Liver (tissue), 9 donors: Measurements from ENCODE around the gene NCS1. TPM values are rescaled to one million over a fixed set of nuclear protein-coding genes. Genes with fewer than 3 reads are reported as not detected.

Source experiments
- DNase-seq: peaks from one replicate; pipeline ENCODE4 v3.0.0-alpha.2; 2017; ENCODE audit warnings: low spot score
- H3K27ac ChIP-seq, 2 donors: one replicate each; pipeline ENCODE4 v1.7.0; 2013; ENCODE audit warnings: inconsistent platforms in 2 of 2, low read length in 2 of 2, control low read depth in 1 of 2, low read depth in 1 of 2, mild to moderate bottlenecking in 1 of 2
- H3K27me3 ChIP-seq, 4 donors: one replicate each; pipeline versions ENCODE4 v1.6.1 to v1.7.0; 2013; ENCODE audit warnings: low read length in 3 of 4, inconsistent platforms in 1 of 4, mild to moderate bottlenecking in 1 of 4, moderate library complexity in 1 of 4; ENCODE audit not compliant: control insufficient read depth in 4 of 4, insufficient read depth in 4 of 4
- H3K36me3 ChIP-seq, 4 donors: one replicate each; pipeline versions ENCODE4 v1.6.1 to v1.7.0; 2013; ENCODE audit warnings: low read length in 3 of 4, mild to moderate bottlenecking in 3 of 4, low read depth in 1 of 4, moderate library complexity in 1 of 4; ENCODE audit not compliant: control insufficient read depth in 4 of 4, insufficient read depth in 3 of 4
- H3K4me1 ChIP-seq, 4 donors: one replicate each; pipeline versions ENCODE4 v1.6.1 to v1.7.0; 2013; ENCODE audit warnings: low read length in 3 of 4, mild to moderate bottlenecking in 3 of 4, moderate library complexity in 1 of 4; ENCODE audit not compliant: control insufficient read depth in 4 of 4, insufficient read depth in 4 of 4
- H3K4me3 ChIP-seq, 3 donors: one replicate each; pipeline versions ENCODE4 v1.6.1 to v1.7.0; 2013; ENCODE audit warnings: low read length in 3 of 3, control low read depth in 1 of 3, low read depth in 1 of 3, mild to moderate bottlenecking in 1 of 3
- H3K9ac ChIP-seq, 2 donors: one replicate each; pipeline ENCODE4 v1.7.0; 2013; ENCODE audit warnings: low read length in 2 of 2, mild to moderate bottlenecking in 2 of 2, moderate library complexity in 2 of 2, control low read depth in 1 of 2, low read depth in 1 of 2
- H3K9me3 ChIP-seq, 4 donors: one replicate each; pipeline versions ENCODE4 v1.6.1 to v1.7.0; 2013; ENCODE audit warnings: low read length in 3 of 4; ENCODE audit not compliant: control insufficient read depth in 4 of 4
- EGR1 ChIP-seq, 2 donors: IDR thresholded peaks; 2 replicates each; pipeline ENCODE4 v1.6.1; 2016 to 2018; ENCODE audit warnings: antibody characterized with exemption in 2 of 2, low read depth in 2 of 2
- FOXA1 ChIP-seq: IDR thresholded peaks from 2 replicates; pipeline ENCODE4 v1.6.1; 2016; ENCODE audit warnings: antibody characterized with exemption
- FOXA2 ChIP-seq: IDR thresholded peaks from 2 replicates; pipeline ENCODE4 v1.6.1; 2016; ENCODE audit warnings: antibody characterized with exemption
- GABPA ChIP-seq, 2 donors: IDR thresholded peaks in 1 of 2; conservative IDR thresholded peaks in 1 of 2; 2 replicates each; pipeline ENCODE4 v1.6.1; 2016; ENCODE audit warnings: antibody characterized with exemption in 2 of 2, mild to moderate bottlenecking in 1 of 2, moderate library complexity in 1 of 2
- HNF4A ChIP-seq, 2 donors: conservative IDR thresholded peaks; 2 replicates each; pipeline ENCODE4 v1.6.1; 2016; ENCODE audit warnings: antibody characterized with exemption in 2 of 2, mild to moderate bottlenecking in 2 of 2
- HNF4G ChIP-seq: IDR thresholded peaks from 2 replicates; pipeline ENCODE4 v1.6.1; 2016; ENCODE audit warnings: antibody characterized with exemption
- JUND ChIP-seq, 2 donors: IDR thresholded peaks; 2 replicates each; pipeline ENCODE4 v1.6.1; 2016; ENCODE audit warnings: antibody characterized with exemption in 2 of 2
- NR2F2 ChIP-seq: IDR thresholded peaks from 2 replicates; pipeline ENCODE4 v1.6.1; 2016; ENCODE audit warnings: antibody characterized with exemption
- RAD21 ChIP-seq, 2 donors: IDR thresholded peaks; 2 replicates each; pipeline ENCODE4 v1.6.1; 2016; ENCODE audit warnings: antibody characterized with exemption in 2 of 2, mild to moderate bottlenecking in 2 of 2
- SP1 ChIP-seq: IDR thresholded peaks from 2 replicates; pipeline ENCODE4 v1.6.1; 2018; ENCODE audit warnings: antibody characterized with exemption, mild to moderate bottlenecking
- TAF1 ChIP-seq: conservative IDR thresholded peaks from 2 replicates; pipeline ENCODE4 v1.6.1; 2016; ENCODE audit warnings: antibody characterized with exemption, mild to moderate bottlenecking
- YY1 ChIP-seq: IDR thresholded peaks from 2 replicates; pipeline ENCODE4 v1.6.1; 2016; ENCODE audit warnings: antibody characterized with exemption, mild to moderate bottlenecking
- WGBS: extraction: QIAGEN DNeasy Blood & Tissue Kit; methylation state at CpG from one replicate; pipeline ENCODE4 v1.1.7; 2013; 5-methylcytosine and 5-hydroxymethylcytosine counted together
- polyA plus RNA-seq, 2 donors: library from polyadenylated mRNA; stranded (reverse) in 1 of 2; unstranded in 1 of 2; fragments of 200-250 nt in 1 of 2; fragments of >200 nt in 1 of 2; fragmentation: Nextera tagmentation in 1 of 2; extraction: Ambion mirVana in 1 of 2; gene quantifications; one replicate each; pipeline versions ENCODE4 v1.2.1 to v1.2.3, GENCODE V29; 2013 to 2015
- total RNA-seq, 2 donors: library from RNA; depleted of rRNA; stranded (reverse); fragments of >200 nt; gene quantifications; one replicate each; pipeline ENCODE4 v1.2.3, GENCODE V29; 2014
- TF ChIP-seq, protein P1 (sequence below): IDR thresholded peaks from 2 replicates; pipeline ENCODE4 v1.6.1; 2016; ENCODE audit warnings: antibody characterized with exemption
- TF ChIP-seq, protein P2 (sequence below): IDR thresholded peaks from 2 replicates; pipeline ENCODE4 v1.6.1; 2016; ENCODE audit warnings: antibody characterized with exemption
- TF ChIP-seq, protein P3 (sequence below): IDR thresholded peaks from 2 replicates; pipeline ENCODE4 v1.6.1; 2016; ENCODE audit warnings: antibody characterized with exemption, mild to moderate bottlenecking
- TF ChIP-seq, protein P4 (sequence below): IDR thresholded peaks from 2 replicates; pipeline ENCODE4 v1.6.1; 2016; ENCODE audit warnings: antibody characterized with exemption
- TF ChIP-seq, protein P5 (sequence below): fragments of 150-350 bp; IDR thresholded peaks from 2 replicates; pipeline ENCODE4 v1.5.1; 2017; ENCODE audit warnings: improper control_type of control experiment, low read depth, low read length; ENCODE audit not compliant: missing input control
- donor health status: healthy.
- donor health status: healthy.
- donor health status: healthy.
- donor health status: healthy.
- donor health status: healthy.

The NCS1 gene
- total and polyA plus RNA-seq, 4 donors, result 0.35 to 2.5 (median 1.2) TPM

DNA sequence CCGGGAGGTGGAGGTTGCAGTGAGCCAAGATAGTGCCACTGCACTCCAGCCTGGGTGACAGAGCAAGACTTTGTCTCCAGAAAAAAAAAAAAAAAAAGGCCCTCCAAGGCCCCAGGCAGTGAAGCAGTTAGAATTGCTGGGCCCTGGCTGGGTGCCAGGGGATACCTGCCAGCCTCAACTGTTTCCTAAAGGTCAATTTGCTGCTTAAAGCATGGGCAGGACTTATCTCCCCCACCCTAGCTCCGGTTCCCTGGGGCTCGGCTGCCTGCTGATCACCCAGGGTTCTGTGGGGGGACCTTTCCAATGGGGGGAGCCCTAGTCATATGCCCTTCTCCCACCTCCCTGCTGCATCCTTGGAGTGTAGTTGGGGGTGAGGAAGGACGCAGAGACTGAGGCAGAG lies 25.7 kb downstream of the NCS1 start:
- TF ChIP-seq, protein P1, sequence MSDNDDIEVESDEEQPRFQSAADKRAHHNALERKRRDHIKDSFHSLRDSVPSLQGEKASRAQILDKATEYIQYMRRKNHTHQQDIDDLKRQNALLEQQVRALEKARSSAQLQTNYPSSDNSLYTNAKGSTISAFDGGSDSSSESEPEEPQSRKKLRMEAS, result no peak
- TF ChIP-seq NR2F2, result no peak
- no peak for TF ChIP-seq SP1
- TF ChIP-seq RAD21 (IDR thresholded peaks at IDR 0.05), result no peak
- TF ChIP-seq FOXA1, result no peak
- TF ChIP-seq HNF4A (conservative IDR thresholded peaks at IDR 0.05), result no peak
- TF ChIP-seq YY1, result no peak
- no peak for TF ChIP-seq TAF1
- TF ChIP-seq, protein P2, sequence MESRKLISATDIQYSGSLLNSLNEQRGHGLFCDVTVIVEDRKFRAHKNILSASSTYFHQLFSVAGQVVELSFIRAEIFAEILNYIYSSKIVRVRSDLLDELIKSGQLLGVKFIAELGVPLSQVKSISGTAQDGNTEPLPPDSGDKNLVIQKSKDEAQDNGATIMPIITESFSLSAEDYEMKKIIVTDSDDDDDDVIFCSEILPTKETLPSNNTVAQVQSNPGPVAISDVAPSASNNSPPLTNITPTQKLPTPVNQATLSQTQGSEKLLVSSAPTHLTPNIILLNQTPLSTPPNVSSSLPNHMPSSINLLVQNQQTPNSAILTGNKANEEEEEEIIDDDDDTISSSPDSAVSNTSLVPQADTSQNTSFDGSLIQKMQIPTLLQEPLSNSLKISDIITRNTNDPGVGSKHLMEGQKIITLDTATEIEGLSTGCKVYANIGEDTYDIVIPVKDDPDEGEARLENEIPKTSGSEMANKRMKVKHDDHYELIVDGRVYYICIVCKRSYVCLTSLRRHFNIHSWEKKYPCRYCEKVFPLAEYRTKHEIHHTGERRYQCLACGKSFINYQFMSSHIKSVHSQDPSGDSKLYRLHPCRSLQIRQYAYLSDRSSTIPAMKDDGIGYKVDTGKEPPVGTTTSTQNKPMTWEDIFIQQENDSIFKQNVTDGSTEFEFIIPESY, result no peak
- no peak for TF ChIP-seq HNF4G
- TF ChIP-seq, protein P3, sequence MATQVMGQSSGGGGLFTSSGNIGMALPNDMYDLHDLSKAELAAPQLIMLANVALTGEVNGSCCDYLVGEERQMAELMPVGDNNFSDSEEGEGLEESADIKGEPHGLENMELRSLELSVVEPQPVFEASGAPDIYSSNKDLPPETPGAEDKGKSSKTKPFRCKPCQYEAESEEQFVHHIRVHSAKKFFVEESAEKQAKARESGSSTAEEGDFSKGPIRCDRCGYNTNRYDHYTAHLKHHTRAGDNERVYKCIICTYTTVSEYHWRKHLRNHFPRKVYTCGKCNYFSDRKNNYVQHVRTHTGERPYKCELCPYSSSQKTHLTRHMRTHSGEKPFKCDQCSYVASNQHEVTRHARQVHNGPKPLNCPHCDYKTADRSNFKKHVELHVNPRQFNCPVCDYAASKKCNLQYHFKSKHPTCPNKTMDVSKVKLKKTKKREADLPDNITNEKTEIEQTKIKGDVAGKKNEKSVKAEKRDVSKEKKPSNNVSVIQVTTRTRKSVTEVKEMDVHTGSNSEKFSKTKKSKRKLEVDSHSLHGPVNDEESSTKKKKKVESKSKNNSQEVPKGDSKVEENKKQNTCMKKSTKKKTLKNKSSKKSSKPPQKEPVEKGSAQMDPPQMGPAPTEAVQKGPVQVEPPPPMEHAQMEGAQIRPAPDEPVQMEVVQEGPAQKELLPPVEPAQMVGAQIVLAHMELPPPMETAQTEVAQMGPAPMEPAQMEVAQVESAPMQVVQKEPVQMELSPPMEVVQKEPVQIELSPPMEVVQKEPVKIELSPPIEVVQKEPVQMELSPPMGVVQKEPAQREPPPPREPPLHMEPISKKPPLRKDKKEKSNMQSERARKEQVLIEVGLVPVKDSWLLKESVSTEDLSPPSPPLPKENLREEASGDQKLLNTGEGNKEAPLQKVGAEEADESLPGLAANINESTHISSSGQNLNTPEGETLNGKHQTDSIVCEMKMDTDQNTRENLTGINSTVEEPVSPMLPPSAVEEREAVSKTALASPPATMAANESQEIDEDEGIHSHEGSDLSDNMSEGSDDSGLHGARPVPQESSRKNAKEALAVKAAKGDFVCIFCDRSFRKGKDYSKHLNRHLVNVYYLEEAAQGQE, result no peak
- TF ChIP-seq EGR1 (IDR thresholded peaks at IDR 0.05; ENCODE audit: low read depth in 2 of 2), result no peak
- TF ChIP-seq FOXA2, result no peak
- TF ChIP-seq GABPA (IDR thresholded peaks at IDR 0.05 in 1 of 2, conservative IDR thresholded peaks at IDR 0.05 in 1 of 2), result no peak
- TF ChIP-seq, protein P4, sequence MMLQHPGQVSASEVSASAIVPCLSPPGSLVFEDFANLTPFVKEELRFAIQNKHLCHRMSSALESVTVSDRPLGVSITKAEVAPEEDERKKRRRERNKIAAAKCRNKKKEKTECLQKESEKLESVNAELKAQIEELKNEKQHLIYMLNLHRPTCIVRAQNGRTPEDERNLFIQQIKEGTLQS, result no peak
- TF ChIP-seq, protein P5, sequence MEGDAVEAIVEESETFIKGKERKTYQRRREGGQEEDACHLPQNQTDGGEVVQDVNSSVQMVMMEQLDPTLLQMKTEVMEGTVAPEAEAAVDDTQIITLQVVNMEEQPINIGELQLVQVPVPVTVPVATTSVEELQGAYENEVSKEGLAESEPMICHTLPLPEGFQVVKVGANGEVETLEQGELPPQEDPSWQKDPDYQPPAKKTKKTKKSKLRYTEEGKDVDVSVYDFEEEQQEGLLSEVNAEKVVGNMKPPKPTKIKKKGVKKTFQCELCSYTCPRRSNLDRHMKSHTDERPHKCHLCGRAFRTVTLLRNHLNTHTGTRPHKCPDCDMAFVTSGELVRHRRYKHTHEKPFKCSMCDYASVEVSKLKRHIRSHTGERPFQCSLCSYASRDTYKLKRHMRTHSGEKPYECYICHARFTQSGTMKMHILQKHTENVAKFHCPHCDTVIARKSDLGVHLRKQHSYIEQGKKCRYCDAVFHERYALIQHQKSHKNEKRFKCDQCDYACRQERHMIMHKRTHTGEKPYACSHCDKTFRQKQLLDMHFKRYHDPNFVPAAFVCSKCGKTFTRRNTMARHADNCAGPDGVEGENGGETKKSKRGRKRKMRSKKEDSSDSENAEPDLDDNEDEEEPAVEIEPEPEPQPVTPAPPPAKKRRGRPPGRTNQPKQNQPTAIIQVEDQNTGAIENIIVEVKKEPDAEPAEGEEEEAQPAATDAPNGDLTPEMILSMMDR, result no peak
- no peak for TF ChIP-seq JUND (IDR thresholded peaks at IDR 0.05)
- 91% methylated on average over 4 of the region's 4 CpGs for WGBS
- Histone ChIP-seq H3K9ac (no peak overlapping the region), H3K27me3 (no peaks in the 10 kb centered on the region), H3K9me3 (no peaks in the 10 kb centered on the region), H3K27ac (no peak overlapping the region), H3K36me3 (no peaks in the 10 kb centered on the region), H3K4me3 (no peak overlapping the region), H3K4me1 (peaks cover 0 to 3% (median 1%) of the 10 kb centered on the region in 4 donors)
- no peak for DNase-seq
